ENCODE data around the gene DDIT3.

DNA sequence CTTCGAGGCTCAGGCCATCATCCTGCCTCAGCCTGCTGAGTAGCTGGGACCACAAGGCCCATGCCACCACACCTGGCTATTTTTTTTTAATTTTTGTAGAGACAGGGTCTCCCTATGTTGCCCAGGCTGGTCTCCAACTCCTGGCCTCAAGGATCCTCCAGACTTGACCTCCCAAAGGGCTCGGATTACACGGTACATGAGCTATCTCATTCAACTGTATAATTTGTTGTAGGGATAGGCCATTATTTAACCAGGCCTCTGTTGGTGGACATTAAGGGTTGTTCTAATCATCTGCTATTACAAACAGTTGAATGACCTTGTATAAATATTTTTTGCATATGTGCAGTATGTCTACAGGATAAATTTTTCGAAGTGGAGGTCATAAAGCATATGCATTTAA is 38.5 kb upstream of the DDIT3 start:
- TF ChIP-seq, protein P1, sequence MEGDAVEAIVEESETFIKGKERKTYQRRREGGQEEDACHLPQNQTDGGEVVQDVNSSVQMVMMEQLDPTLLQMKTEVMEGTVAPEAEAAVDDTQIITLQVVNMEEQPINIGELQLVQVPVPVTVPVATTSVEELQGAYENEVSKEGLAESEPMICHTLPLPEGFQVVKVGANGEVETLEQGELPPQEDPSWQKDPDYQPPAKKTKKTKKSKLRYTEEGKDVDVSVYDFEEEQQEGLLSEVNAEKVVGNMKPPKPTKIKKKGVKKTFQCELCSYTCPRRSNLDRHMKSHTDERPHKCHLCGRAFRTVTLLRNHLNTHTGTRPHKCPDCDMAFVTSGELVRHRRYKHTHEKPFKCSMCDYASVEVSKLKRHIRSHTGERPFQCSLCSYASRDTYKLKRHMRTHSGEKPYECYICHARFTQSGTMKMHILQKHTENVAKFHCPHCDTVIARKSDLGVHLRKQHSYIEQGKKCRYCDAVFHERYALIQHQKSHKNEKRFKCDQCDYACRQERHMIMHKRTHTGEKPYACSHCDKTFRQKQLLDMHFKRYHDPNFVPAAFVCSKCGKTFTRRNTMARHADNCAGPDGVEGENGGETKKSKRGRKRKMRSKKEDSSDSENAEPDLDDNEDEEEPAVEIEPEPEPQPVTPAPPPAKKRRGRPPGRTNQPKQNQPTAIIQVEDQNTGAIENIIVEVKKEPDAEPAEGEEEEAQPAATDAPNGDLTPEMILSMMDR (IDR thresholded peaks at IDR 0.05) = no peak
- TF ChIP-seq POLR2A (IDR thresholded peaks at IDR 0.05) = no peak
